ENCODE data around the gene ANTKMT. TPM values are rescaled to one million over a fixed set of nuclear protein-coding genes. Genes with fewer than 3 reads are reported as not detected.

ANTKMT gene
- total and polyA plus RNA-seq, 2 of the 8 experiments (the other 6 are each of a cell fraction or from before 2014, with no cell fraction given): 26.5 to 26.6 TPM

DNA sequence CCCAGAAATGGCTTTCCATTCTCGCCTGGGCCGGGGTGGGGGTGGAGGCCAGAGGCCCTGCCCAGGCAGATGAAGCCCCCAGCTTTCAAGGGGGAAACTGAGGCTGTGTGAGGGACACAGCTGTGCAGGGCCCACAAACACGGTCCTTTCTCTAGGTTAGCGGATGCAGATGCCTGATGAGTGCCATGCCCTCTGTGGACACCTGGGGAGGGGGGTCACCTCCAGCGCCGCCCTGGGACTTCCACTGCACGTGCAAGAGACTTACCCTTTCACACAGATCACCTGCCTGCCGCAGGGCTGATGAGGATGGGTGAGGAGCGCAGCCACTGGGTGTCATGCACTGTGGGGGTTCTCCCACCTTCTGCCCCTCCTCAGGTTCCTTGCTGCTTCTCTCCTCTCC, 2.6 kb upstream of the ANTKMT start:
- no peak overlapping the region for H3K9ac ChIP-seq (replicated peaks in 1 of 4; ENCODE audit: extremely low read depth in 1 of 4, low read depth in 3 of 4, low read length in 3 of 4)
- H2BK15ac ChIP-seq (ENCODE audit: low read length): no peak overlapping the region; the same call in 1 of the 2 replicates
- H3K18ac ChIP-seq (ENCODE audit: extremely low read depth, low read length): no peak overlapping the region
- peaks cover 0 to 6% (median 0%) of the 10 kb centered on the region in 4 experiments; a peak in 1 of 8 replicates for H3K36me3 ChIP-seq (ENCODE audit: control insufficient read depth in 2 of 4, insufficient read depth in 4 of 4, low read length in 3 of 4)
- H2BK120ac ChIP-seq (replicated peaks; ENCODE audit: low read depth, low read length): no peak overlapping the region
- peak overlapping the region; percentile 35; the same call in 1 of the 2 replicates for H4K8ac ChIP-seq (ENCODE audit: extremely low read depth, insufficient read depth, low read length)
- H3K9me3 ChIP-seq (ENCODE audit: insufficient read depth in 2 of 2, low read depth in 1 of 2, low read length in 1 of 2): no peaks in the 10 kb centered on the region; a peak in 1 of 4 replicates
- no peak overlapping the region for H3K4me2 ChIP-seq (ENCODE audit: insufficient read depth in 1 of 2, low read depth in 2 of 2, low read length in 2 of 2)
- peaks cover 0 to 29% (median 19%) of the 10 kb centered on the region in 4 experiments; a peak in 5 of 7 replicates for H3K4me1 ChIP-seq (replicated peaks in 1 of 4; ENCODE audit: control insufficient read depth in 3 of 4, insufficient read depth in 4 of 4, low read length in 3 of 4)
- H3K4ac ChIP-seq (replicated peaks; ENCODE audit: insufficient read length, low read depth, low read length): no peak overlapping the region
- no peak overlapping the region; the same call in 1 of the 2 replicates for H3K27ac ChIP-seq (ENCODE audit: low read depth, low read length)
- H3K56ac ChIP-seq (replicated peaks; ENCODE audit: insufficient read length, low read depth, low read length): no peak overlapping the region
- WGBS, 2 experiments (ENCODE audit: extremely low coverage in 1 of 2, insufficient coverage in 1 of 2, insufficient read length in 1 of 2, insufficient replicate concordance in 2 of 2, low coverage in 1 of 2, low lambda C conversion rate in 2 of 2, missing lambda C conversion rate in 1 of 2): 86% methylated on average over 9 of the region's 9 CpGs; no CpG with 5 or more reads in 1 of the 2 experiments
- H4K5ac ChIP-seq (ENCODE audit: insufficient read length, low read depth, low read length): no peak overlapping the region
- peaks cover 0 to 41% (median 24%) of the 10 kb centered on the region in 4 experiments; a peak in 6 of 7 replicates for H3K27me3 ChIP-seq (replicated peaks in 1 of 4; ENCODE audit: control insufficient read depth in 3 of 4, extremely low read depth in 1 of 4, insufficient read depth in 3 of 4, low read length in 3 of 4)
- H3K14ac ChIP-seq (ENCODE audit: insufficient read length): no peak overlapping the region
- H2AK5ac ChIP-seq (ENCODE audit: low read depth, low read length): no peak overlapping the region
- peaks cover 6 to 18% of the 10 kb centered on the region in 2 experiments for H4K20me1 ChIP-seq (replicated peaks in 1 of 2; ENCODE audit: control insufficient read depth in 1 of 2, insufficient read depth in 2 of 2, low read length in 2 of 2)
- no peak overlapping the region for H3K4me3 ChIP-seq (ENCODE audit: extremely low read depth in 1 of 4, insufficient read depth in 2 of 4, low read depth in 3 of 4, low read length in 4 of 4)
- FAIRE-seq (no peak), DNase-seq (ENCODE audit: low read depth in 1 of 2, low spot score in 2 of 2) (no peak)
- CTCF ChIA-PET (ENCODE audit: partially characterized antibody): interaction anchor here (32.4 to 35.8 kb wide), 3 partner anchors 1 to 66 kb away, joined by 424 to 977 read pairs (median 977); partner anchors contain the start of genes ANTKMT, CCDC78, CHTF18 and CIAO3
- H3K23ac ChIP-seq (ENCODE audit: insufficient read length): no peak overlapping the region
- peaks cover 19% of the 10 kb centered on the region; the same call in 1 of the 2 replicates for H3K23me2 ChIP-seq (ENCODE audit: low read depth, low read length)
- no peaks in the 10 kb centered on the region for H3K79me2 ChIP-seq (ENCODE audit: control insufficient read depth in 1 of 2, insufficient read depth in 2 of 2, low read length in 2 of 2)
- no peak overlapping the region for H4K91ac ChIP-seq (replicated peaks; ENCODE audit: insufficient read length, low read length)
- no peak overlapping the region for H2BK5ac ChIP-seq (ENCODE audit: low read depth, low read length)
- H2BK20ac ChIP-seq (ENCODE audit: low read length): no peak overlapping the region
- no peak overlapping the region for H2AFZ ChIP-seq (ENCODE audit: low read length)
- POLR2A ChIA-PET (ENCODE audit: partially characterized antibody): interaction anchor here (1.1 to 23.0 kb wide), 4 partner anchors 2 to 83 kb away, joined by 5 to 353 read pairs (median 204); partner anchors contain the start of genes ANTKMT, CCDC78, CIAO3 and GNG13
- H3K79me1 ChIP-seq (ENCODE audit: low read depth, low read length): no peaks in the 10 kb centered on the region
- no peak overlapping the region for H2BK12ac ChIP-seq (ENCODE audit: low read depth, low read length)
- TF ChIP-seq BCL11A (IDR thresholded peaks at IDR 0.05; ENCODE audit: low read depth in 2 of 2, low read length in 2 of 2): no peak
- TF ChIP-seq SAP30 (IDR thresholded peaks at IDR 0.05; ENCODE audit: insufficient read depth, insufficient replicate concordance, low read length): no peak
- TF ChIP-seq SP2 (IDR thresholded peaks at IDR 0.05; ENCODE audit: low read length): no peak
- no peak for TF ChIP-seq POLR2AphosphoS5 (IDR thresholded peaks at IDR 0.05; ENCODE audit: low read depth, low read length)
- no peak for TF ChIP-seq SIRT6 (IDR thresholded peaks at IDR 0.05; ENCODE audit: low read length)
- no peak for TF ChIP-seq NRF1 (IDR thresholded peaks at IDR 0.05; ENCODE audit: low read depth, low read length)
- TF ChIP-seq, protein P1, sequence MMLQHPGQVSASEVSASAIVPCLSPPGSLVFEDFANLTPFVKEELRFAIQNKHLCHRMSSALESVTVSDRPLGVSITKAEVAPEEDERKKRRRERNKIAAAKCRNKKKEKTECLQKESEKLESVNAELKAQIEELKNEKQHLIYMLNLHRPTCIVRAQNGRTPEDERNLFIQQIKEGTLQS (IDR thresholded peaks at IDR 0.05; ENCODE audit: insufficient read depth, low read depth, low read length): no peak
- no peak for TF ChIP-seq TBP (IDR thresholded peaks at IDR 0.05; ENCODE audit: low read depth, low read length)
- TF ChIP-seq HDAC6 (IDR thresholded peaks at IDR 0.05; ENCODE audit: low read depth, low read length): no peak
- TF ChIP-seq RXRA (IDR thresholded peaks at IDR 0.05; ENCODE audit: insufficient read depth, low read depth, low read length): no peak
- no peak for TF ChIP-seq JUND (IDR thresholded peaks at IDR 0.05; ENCODE audit: low read length)
- no peak for TF ChIP-seq CEBPB (IDR thresholded peaks at IDR 0.05; ENCODE audit: low read depth, low read length)
- no peak for TF ChIP-seq CHD1 (IDR thresholded peaks at IDR 0.05; ENCODE audit: low read depth, low read length)
- TF ChIP-seq ZNF274 (IDR thresholded peaks at IDR 0.05; ENCODE audit: borderline replicate concordance, extremely low read depth, low read length): no peak
